Measurements from ENCODE around the gene CRYBA2. TPM values are rescaled to one million over a fixed set of nuclear protein-coding genes. Genes with fewer than 3 reads are reported as not detected.

CRYBA2 gene
- total RNA-seq, 4 donors from 2014 or later: 2.4 to 14.2 (median 9.4) TPM; not detected in 1

DNA sequence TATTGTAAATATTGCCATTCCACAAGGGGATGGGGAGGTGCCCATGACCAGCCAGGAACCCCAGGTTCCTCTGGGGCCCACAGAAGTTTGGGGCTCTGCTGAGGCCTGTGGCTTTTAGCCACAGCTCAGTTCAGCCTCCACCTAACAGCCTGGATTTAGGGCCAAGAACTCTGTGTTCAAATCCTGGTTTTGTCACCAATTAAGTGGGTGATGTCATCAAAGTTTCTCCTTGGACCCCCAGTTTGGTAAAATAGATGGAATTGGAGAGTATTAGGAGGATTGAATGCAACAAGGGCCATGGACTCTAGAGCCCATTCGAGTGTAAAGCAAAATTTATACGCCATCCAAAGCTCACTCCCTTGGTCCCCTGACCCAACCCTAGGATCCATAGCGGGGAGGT lies 5.1 kb downstream of the CRYBA2 start:
- no peak overlapping the region for H3K27ac ChIP-seq
- H3K4me3 ChIP-seq: no peak overlapping the region
- peaks cover 0 to 26% (median 6%) of the 10 kb centered on the region in 4 donors for H3K4me1 ChIP-seq
- no peaks in the 10 kb centered on the region for H3K36me3 ChIP-seq
- no peak for TF ChIP-seq POLR2A (IDR thresholded peaks at IDR 0.05)
- TF ChIP-seq, protein P1, sequence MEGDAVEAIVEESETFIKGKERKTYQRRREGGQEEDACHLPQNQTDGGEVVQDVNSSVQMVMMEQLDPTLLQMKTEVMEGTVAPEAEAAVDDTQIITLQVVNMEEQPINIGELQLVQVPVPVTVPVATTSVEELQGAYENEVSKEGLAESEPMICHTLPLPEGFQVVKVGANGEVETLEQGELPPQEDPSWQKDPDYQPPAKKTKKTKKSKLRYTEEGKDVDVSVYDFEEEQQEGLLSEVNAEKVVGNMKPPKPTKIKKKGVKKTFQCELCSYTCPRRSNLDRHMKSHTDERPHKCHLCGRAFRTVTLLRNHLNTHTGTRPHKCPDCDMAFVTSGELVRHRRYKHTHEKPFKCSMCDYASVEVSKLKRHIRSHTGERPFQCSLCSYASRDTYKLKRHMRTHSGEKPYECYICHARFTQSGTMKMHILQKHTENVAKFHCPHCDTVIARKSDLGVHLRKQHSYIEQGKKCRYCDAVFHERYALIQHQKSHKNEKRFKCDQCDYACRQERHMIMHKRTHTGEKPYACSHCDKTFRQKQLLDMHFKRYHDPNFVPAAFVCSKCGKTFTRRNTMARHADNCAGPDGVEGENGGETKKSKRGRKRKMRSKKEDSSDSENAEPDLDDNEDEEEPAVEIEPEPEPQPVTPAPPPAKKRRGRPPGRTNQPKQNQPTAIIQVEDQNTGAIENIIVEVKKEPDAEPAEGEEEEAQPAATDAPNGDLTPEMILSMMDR (IDR thresholded peaks at IDR 0.05): no peak
- DNase-seq: no peak
- no peaks in the 10 kb centered on the region for H3K9me3 ChIP-seq
- peaks cover 3 to 80% of the 10 kb centered on the region in 2 donors for H3K27me3 ChIP-seq

DNA sequence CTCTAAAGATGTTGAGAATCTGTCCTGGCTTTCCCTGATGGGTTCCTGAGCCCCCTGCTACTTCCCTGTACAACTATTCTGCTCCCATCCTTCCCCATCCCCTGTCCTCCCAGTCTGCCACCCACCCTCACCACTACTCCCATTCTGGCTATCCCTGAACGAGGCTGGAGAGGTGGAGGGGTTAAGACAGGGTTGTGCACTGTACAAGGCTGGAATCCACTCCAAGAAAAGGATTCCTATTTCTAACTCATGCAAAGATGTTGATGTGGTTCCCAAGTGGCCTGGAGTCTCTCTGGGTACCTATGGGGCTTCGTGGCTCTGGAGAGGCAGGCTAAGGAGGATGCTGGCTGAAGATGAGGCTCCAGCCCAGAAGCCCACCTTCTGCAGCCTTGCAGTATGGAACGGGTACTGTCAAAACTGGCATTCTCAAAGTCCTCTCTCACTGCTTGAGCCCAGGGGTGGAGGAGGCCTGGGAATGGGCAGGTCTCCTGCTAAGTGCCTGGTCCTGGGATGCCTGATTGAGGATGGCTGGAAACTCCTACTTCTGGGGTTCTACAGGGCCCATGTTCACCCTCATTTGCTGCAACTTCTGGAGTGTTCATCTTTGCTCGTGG lies 7.0 kb downstream of the CRYBA2 start:
- no peak overlapping the region for H3K4me3 ChIP-seq
- peaks cover 3 to 80% of the 10 kb centered on the region in 2 donors for H3K27me3 ChIP-seq
- TF ChIP-seq POLR2A (IDR thresholded peaks at IDR 0.05): no peak
- TF ChIP-seq, protein P1 (IDR thresholded peaks at IDR 0.05): no peak
- no peaks in the 10 kb centered on the region for H3K9me3 ChIP-seq
- H3K36me3 ChIP-seq: no peaks in the 10 kb centered on the region
- H3K4me1 ChIP-seq: peaks cover 0 to 35% (median 12%) of the 10 kb centered on the region in 4 donors
- H3K27ac ChIP-seq: no peak overlapping the region
- DNase-seq: peak in 1 of 3 donors; percentile 12

DNA sequence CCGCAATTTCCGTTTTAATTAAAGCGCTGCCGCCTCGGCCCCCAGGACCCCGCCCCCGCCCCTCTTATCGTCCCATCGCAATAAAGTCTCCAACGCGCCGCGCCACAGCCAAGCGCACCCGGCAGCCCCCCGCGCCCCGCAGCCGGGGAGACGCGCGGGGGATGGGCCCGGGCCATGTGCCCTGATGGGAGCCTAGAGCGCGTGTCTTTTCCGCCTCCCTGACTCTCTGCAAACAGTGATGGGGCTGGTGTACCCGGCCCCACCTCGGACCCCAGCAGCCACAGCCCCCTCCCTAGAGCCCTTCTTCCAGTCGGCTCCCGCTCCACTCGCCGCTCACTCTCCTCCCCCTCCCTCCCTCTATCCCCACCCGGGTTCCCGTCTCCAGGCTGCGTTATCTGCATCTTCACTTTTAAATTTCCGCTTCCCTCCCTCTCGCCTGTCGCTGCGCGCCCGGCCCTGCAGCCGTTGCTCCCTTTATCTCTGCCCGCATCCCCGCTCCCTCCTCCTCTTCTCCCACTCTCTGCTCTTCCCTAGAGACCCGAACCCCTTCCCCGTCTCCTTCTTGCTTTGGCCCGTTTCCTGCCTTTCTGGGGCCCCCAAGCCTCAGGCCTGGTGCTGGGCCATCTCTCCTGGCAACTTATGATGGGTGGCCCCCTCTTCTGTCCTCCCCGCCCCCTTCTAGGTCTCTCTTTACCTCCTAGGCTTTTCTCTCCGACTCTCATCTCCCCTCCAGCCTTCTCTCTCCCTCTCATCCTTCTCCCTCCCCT lies 7.7 kb downstream of the CRYBA2 start:
- peaks cover 0 to 42% (median 12%) of the 10 kb centered on the region in 4 donors for H3K4me1 ChIP-seq
- H3K9me3 ChIP-seq: no peaks in the 10 kb centered on the region
- H3K4me3 ChIP-seq: peak overlapping the region in 1 of 4 donors; percentile 24
- no peak overlapping the region for H3K27ac ChIP-seq
- peaks cover 3 to 82% of the 10 kb centered on the region in 2 donors for H3K27me3 ChIP-seq
- peak in 1 of 3 donors; percentile 39 for DNase-seq
- no peak for TF ChIP-seq POLR2A (IDR thresholded peaks at IDR 0.05)
- TF ChIP-seq, protein P1 (IDR thresholded peaks at IDR 0.05): no peak
- H3K36me3 ChIP-seq: no peaks in the 10 kb centered on the region

DNA sequence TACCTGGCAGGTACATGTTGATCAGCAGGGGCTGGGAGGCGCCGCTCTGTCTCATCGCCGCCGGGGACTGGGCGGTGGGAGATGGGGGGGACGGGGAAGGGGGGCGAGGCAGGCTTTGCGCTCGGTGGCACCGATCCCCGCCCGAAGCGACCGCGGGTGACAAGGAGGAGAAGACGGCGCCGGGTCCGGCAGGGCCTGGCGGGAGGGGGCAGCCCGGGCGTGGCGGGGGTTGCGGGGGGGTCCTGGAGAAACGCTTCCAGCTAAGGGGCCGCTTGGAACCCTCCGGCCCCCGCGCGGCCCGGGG lies 8.2 kb downstream of the CRYBA2 start, which contains the start of gene FEV:
TSS of gene FEV (minus strand) at position 164 of the 304 bp plus-strand sequence. CDS start at position 55, 109 bp downstream.
- Histone ChIP-seq H3K36me3 (no peaks in the 10 kb centered on the region), H3K9me3 (no peaks in the 10 kb centered on the region), H3K27me3 (peaks cover 3 to 86% of the 10 kb centered on the region in 2 donors), H3K4me1 (peaks cover 0 to 47% (median 12%) of the 10 kb centered on the region in 4 donors), H3K4me3 (peak within 1 kb of the TSS in 1 of 4 donors; percentile 24), H3K27ac (no peak within 1 kb of the TSS)
- no peak for TF ChIP-seq POLR2A (IDR thresholded peaks at IDR 0.05)
- TF ChIP-seq, protein P1 (IDR thresholded peaks at IDR 0.05): no peak
- DNase-seq: peak in 1 of 3 donors; percentile 47

DNA sequence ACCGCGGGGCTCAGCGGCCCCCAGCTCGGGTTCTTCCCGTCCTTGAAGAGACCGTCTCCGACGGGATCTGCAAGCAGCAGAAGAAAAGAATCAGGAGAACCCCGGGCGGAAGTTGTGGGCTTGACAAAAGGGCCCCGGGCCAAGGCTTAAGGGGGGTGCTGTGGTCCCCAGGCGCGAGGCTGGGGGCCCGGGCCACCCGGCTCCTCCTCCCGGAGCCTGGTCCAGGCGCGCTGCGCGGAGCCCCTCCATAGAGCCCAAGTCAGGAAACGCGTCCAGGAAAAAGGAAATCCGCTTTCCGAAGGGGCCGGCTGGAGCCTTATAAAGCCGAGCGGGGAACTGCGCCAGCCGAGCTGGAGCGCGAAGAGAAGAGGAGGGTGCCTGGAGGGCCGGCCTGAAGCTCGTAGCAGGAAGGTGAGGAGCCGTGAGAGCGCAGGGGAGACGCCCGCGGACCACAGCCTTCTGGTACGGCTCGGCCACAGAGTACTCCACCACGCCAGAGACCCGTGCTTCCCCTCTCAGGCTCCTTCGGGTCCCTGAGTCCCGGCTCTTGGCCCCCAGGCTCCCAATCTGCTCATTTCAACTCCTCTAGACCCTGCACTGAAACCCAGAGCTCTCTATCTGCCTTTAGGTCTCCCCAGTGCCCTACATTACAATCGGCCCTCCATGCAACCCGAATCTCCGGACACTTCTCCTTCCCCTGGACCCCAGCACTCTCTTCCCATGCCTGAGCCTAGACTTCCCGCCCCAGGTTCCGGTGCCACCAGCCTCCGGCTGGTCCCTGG lies 8.8 kb downstream of the CRYBA2 start:
- peak overlapping the region in 1 of 4 donors; percentile 24 for H3K4me3 ChIP-seq
- peaks cover 3 to 83% of the 10 kb centered on the region in 2 donors for H3K27me3 ChIP-seq
- DNase-seq: peak in 1 of 3 donors; percentile 50
- TF ChIP-seq, protein P1 (IDR thresholded peaks at IDR 0.05): no peak
- no peak for TF ChIP-seq POLR2A (IDR thresholded peaks at IDR 0.05)
- H3K4me1 ChIP-seq: peaks cover 0 to 52% (median 12%) of the 10 kb centered on the region in 4 donors
- H3K36me3 ChIP-seq: no peaks in the 10 kb centered on the region
- no peak overlapping the region for H3K27ac ChIP-seq
- H3K9me3 ChIP-seq: no peaks in the 10 kb centered on the region
